Endothelial cell (in vitro differentiated cells): Measurements from ENCODE around the gene RCOR1. TPM values are rescaled to one million over a fixed set of nuclear protein-coding genes. Genes with fewer than 3 reads are reported as not detected.

Experiments used
- DNase-seq: peaks from one replicate; pipeline ENCODE4 v3.0.0; 2021; ENCODE audit warnings: low spot score
- H3K27ac Mint-ChIP-seq: one replicate; pipeline ENCODE4 v1.8.0; 2021; ENCODE audit warnings: mixed read lengths, inconsistent platforms; ENCODE audit not compliant: unreplicated experiment
- H3K27me3 Mint-ChIP-seq: one replicate; pipeline ENCODE4 v1.8.0; 2021; ENCODE audit warnings: mild to moderate bottlenecking, moderate library complexity, mixed read lengths, inconsistent platforms; ENCODE audit not compliant: unreplicated experiment
- H3K36me3 Mint-ChIP-seq: one replicate; pipeline ENCODE4 v1.8.0; 2021; ENCODE audit warnings: mild to moderate bottlenecking, low read depth, mixed read lengths, inconsistent platforms; ENCODE audit not compliant: unreplicated experiment
- H3K4me1 Mint-ChIP-seq: one replicate; pipeline ENCODE4 v1.8.0; 2021; ENCODE audit warnings: mild to moderate bottlenecking, mixed read lengths, inconsistent platforms; ENCODE audit not compliant: unreplicated experiment
- H3K4me3 Mint-ChIP-seq: one replicate; pipeline ENCODE4 v1.8.0; 2021; ENCODE audit warnings: mild to moderate bottlenecking, mixed read lengths, inconsistent platforms; ENCODE audit not compliant: unreplicated experiment
- H3K9me3 Mint-ChIP-seq: one replicate; pipeline ENCODE4 v1.8.0; 2021; ENCODE audit warnings: mixed read lengths, inconsistent platforms; ENCODE audit not compliant: unreplicated experiment
- total RNA-seq: library from RNA; stranded (reverse); fragmentation: NEBNext Ultra II Directional; extraction: Animal tissue kit (Norgen Biotek cat#: 25700); gene quantifications from one replicate; pipeline ENCODE4 v1.2.1, GENCODE V29; 2021; ENCODE audit not compliant: unreplicated experiment
- TF ChIP-seq, protein P1 (sequence below): fragments of 200-600 bp; sonication (generic); IDR thresholded peaks from one replicate; pipeline ENCODE4 v1.5.0; 2021; ENCODE audit warnings: antibody characterized with exemption; ENCODE audit not compliant: unreplicated experiment

RCOR1 gene
- total RNA-seq, 1 donor from 2014 or later: 51.6 TPM

DNA sequence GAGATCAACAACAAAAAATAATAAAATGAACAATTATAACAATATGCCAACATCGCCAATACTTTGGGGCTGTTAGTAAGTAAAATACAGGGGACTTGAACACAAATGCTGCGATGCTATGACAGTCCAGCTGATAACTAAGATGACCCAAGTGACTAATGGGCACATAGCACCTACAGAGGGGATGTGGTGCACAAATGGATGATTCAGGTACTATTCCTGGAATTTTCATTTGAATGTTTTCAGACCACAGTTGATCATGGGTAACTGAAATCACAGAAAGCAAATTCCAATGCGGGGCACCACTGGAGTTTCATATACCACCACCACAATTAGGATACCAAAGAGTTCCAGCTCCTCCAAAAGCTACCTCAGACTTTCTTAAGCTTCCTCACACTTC, 82.9 kb downstream of the RCOR1 start:
- Mint-ChIP-seq H3K9me3 (no peaks in the 10 kb centered on the region), H3K4me1 (peaks cover 6% of the 10 kb centered on the region), H3K36me3 (peaks cover 36% of the 10 kb centered on the region), H3K27ac (no peak overlapping the region), H3K4me3 (no peak overlapping the region), H3K27me3 (peaks cover 8% of the 10 kb centered on the region)
- TF ChIP-seq, protein P1, sequence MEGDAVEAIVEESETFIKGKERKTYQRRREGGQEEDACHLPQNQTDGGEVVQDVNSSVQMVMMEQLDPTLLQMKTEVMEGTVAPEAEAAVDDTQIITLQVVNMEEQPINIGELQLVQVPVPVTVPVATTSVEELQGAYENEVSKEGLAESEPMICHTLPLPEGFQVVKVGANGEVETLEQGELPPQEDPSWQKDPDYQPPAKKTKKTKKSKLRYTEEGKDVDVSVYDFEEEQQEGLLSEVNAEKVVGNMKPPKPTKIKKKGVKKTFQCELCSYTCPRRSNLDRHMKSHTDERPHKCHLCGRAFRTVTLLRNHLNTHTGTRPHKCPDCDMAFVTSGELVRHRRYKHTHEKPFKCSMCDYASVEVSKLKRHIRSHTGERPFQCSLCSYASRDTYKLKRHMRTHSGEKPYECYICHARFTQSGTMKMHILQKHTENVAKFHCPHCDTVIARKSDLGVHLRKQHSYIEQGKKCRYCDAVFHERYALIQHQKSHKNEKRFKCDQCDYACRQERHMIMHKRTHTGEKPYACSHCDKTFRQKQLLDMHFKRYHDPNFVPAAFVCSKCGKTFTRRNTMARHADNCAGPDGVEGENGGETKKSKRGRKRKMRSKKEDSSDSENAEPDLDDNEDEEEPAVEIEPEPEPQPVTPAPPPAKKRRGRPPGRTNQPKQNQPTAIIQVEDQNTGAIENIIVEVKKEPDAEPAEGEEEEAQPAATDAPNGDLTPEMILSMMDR: no peak
- no peak for DNase-seq

DNA sequence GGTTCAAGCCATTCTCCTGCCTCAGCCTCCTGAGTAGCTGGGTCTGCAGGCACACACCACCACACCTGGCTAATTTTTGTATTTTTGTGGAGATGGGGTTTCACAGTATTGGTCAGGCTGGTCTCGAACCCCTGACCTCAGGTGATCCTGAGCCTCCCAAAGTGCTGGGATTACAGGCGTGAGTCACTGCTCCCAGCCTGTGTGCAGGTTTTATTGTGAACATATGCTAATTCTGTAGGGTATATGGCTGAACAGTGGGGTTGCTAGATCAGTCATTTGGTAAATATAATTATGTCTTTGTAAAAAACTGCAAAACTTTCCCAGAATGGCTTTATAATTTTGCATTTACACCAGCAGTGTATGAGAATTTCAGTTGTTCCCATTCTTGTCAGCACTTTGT, 85.9 kb downstream of the RCOR1 start:
- H3K36me3 Mint-ChIP-seq: peaks cover 33% of the 10 kb centered on the region
- peaks cover 8% of the 10 kb centered on the region for H3K27me3 Mint-ChIP-seq
- DNase-seq: no peak
- H3K27ac Mint-ChIP-seq: no peak overlapping the region
- H3K4me1 Mint-ChIP-seq: peaks cover 6% of the 10 kb centered on the region
- no peak overlapping the region for H3K4me3 Mint-ChIP-seq
- TF ChIP-seq, protein P1: no peak
- no peaks in the 10 kb centered on the region for H3K9me3 Mint-ChIP-seq

DNA sequence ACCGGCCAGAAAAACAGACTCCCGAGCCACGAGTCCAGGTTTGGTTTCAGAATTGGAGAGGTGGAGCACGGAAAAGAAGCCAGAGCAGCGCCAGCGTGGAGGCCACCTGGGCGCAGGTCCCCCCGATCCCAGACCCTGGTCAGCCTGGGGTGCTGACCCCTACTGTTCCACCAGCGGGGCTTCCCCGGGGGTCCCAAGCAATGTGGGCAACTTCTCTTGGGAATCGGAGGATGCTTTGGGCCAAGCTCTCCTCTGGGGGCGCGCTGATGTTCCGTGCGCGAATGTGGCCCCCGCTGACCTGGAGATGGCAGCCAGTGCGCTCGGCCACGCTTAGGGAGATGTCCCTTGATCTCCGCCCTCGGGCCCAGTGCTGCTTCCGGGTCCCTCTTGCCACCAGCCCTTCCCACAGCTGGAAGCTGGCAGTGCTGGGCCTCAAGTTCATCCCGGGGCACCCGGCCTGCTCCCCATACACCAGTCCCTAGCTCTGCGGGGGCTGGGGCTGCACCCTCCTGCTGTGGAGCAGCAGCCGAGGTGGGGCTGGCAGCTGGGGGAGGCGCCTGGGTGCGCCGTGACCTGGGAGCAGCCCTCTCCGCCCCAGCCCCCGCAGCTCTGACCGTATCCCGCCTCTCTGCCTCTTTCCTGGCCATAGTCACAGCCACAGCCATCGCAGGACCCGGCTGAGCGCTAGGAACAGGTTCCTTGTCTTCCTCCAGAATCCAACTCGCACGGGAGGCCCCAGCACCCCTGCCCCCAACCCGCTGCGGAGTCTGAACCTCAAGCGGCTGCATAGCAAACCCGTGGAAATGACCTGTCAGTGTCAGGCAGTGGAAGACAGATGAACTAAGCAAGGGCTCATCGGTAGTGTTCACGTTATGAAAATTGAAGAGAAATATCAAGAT, 91.2 kb downstream of the RCOR1 start:
- TF ChIP-seq, protein P1: no peak
- peaks cover 19% of the 10 kb centered on the region for H3K36me3 Mint-ChIP-seq
- H3K27me3 Mint-ChIP-seq: peaks cover 2% of the 10 kb centered on the region
- H3K9me3 Mint-ChIP-seq: no peaks in the 10 kb centered on the region
- DNase-seq: no peak
- H3K4me3 Mint-ChIP-seq: peak overlapping the region; percentile 67
- peak overlapping the region; percentile 48 for H3K27ac Mint-ChIP-seq
- H3K4me1 Mint-ChIP-seq: peaks cover 9% of the 10 kb centered on the region

DNA sequence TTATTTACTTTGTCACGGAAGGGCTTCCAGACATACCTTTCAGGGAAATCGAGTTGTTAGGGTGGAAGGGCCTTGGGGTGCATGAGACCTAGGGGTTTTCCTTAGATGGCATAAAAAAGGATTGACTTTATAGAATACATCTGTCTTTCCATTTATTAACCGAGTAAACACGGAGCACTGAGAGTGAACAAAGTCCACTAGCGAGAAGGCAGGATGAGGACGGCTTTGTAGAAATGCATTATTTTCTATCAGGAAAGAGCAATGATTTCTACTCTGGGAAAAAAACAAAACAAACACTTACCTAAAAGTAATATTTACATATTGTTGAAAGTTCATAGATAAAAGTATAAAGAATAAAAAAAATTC, 91.8 kb downstream of the RCOR1 start:
- peaks cover 16% of the 10 kb centered on the region for H3K36me3 Mint-ChIP-seq

More for the DNA sequence above, 91.8 kb downstream of the RCOR1 start:
- peaks cover 2% of the 10 kb centered on the region for H3K27me3 Mint-ChIP-seq
- TF ChIP-seq, protein P1: no peak
- H3K4me1 Mint-ChIP-seq: peaks cover 9% of the 10 kb centered on the region
- DNase-seq: no peak
- H3K27ac Mint-ChIP-seq: peak overlapping the region; percentile 48
- peak overlapping the region; percentile 67 for H3K4me3 Mint-ChIP-seq
- no peaks in the 10 kb centered on the region for H3K9me3 Mint-ChIP-seq
